MM.1S (cell line): ENCODE data around the gene ACVR2B.

Source experiments
- DNase-seq: peaks from one replicate; pipeline ENCODE4 v3.0.0-alpha.2; 2015
- H2AFZ ChIP-seq: fragments of 300-600 bp; sonication (generic); 2 replicates; pipeline ENCODE4 v1.6.0; 2016; ENCODE audit warnings: antibody characterized with exemption, low read length
- H3F3A ChIP-seq: fragments of 300-600 bp; sonication (generic); 2 replicates; pipeline ENCODE4 v1.6.1; 2016; ENCODE audit warnings: mild to moderate bottlenecking, antibody characterized with exemption, low read length, moderate library complexity, mixed read lengths; ENCODE audit not compliant: insufficient read depth
- H3K27ac ChIP-seq: fragments of 300-600 bp; sonication (generic); 2 replicates; pipeline ENCODE4 v1.5.1; 2016; ENCODE audit warnings: mild to moderate bottlenecking, low read length
- H3K27me3 ChIP-seq: fragments of 300-600 bp; sonication (generic); replicated peaks from 2 replicates; pipeline ENCODE4 v1.6.0; 2016; ENCODE audit warnings: low read length; ENCODE audit not compliant: insufficient read depth
- H3K36me3 ChIP-seq: fragments of 300-600 bp; sonication (generic); replicated peaks from 2 replicates; pipeline ENCODE4 v1.6.1; 2016; ENCODE audit warnings: mild to moderate bottlenecking, low read length, mixed read lengths; ENCODE audit not compliant: insufficient read depth
- H3K4me1 ChIP-seq: fragments of 300-600 bp; sonication (generic); 2 replicates; pipeline ENCODE4 v1.6.1; 2016; ENCODE audit warnings: low read length, mixed read lengths
- H3K4me2 ChIP-seq: fragments of 300-600 bp; sonication (generic); 2 replicates; pipeline ENCODE4 v1.6.0; 2016; ENCODE audit warnings: low read depth, low read length
- H3K4me3 ChIP-seq: fragments of 300-600 bp; sonication (generic); 2 replicates; pipeline ENCODE4 v1.5.1; 2016; ENCODE audit warnings: low read length, mixed read lengths
- H3K79me2 ChIP-seq: fragments of 300-600 bp; sonication (generic); 2 replicates; pipeline ENCODE4 v1.6.1; 2016; ENCODE audit warnings: mixed run types, low read length, mixed read lengths
- H3K9ac ChIP-seq: fragments of 300-600 bp; sonication (generic); 2 replicates; pipeline ENCODE4 v1.6.1; 2016; ENCODE audit warnings: low read length, mixed read lengths
- H3K9me2 ChIP-seq: fragments of 300-600 bp; sonication (generic); replicated peaks from 2 replicates; pipeline ENCODE4 v1.6.1; 2016; ENCODE audit warnings: mild to moderate bottlenecking, low read length, mixed read lengths; ENCODE audit not compliant: insufficient read depth
- H3K9me3 ChIP-seq: fragments of 300-600 bp; sonication (generic); replicated peaks from 2 replicates; pipeline ENCODE4 v1.6.1; 2016; ENCODE audit warnings: mild to moderate bottlenecking, low read length, mixed read lengths; ENCODE audit not compliant: insufficient read depth
- H4K20me1 ChIP-seq: fragments of 300-600 bp; sonication (generic); 2 replicates; pipeline ENCODE4 v1.6.1; 2016; ENCODE audit warnings: mild to moderate bottlenecking, low read length, moderate library complexity, mixed read lengths; ENCODE audit not compliant: insufficient read depth
- CTCF ChIP-seq: fragments of 300-600 bp; sonication (generic); IDR thresholded peaks from 2 replicates; pipeline ENCODE4 v1.5.1; 2016; ENCODE audit warnings: antibody characterized with exemption, low read length, mixed read lengths
- EZH2 ChIP-seq: fragments of 300-600 bp; sonication (generic); optimal IDR thresholded peaks from 2 replicates; pipeline ENCODE3; 2017; ENCODE audit warnings: low read depth, mild to moderate bottlenecking, antibody characterized with exemption, low read length, mixed read lengths
- EZH2phosphoT487 ChIP-seq: fragments of 300-600 bp; sonication (generic); IDR thresholded peaks from 2 replicates; pipeline ENCODE4 v1.6.1; 2018; ENCODE audit warnings: antibody characterized with exemption, low read length

ACVR2B gene

GRCh38 chr3:38446085-38446686 lies 7.5 kb upstream of the ACVR2B start:
- Histone ChIP-seq H3K4me2 (no peak overlapping the region), H3K36me3 (no peaks in the 10 kb centered on the region), H3K27me3 (no peaks in the 10 kb centered on the region), H2AFZ (no peak overlapping the region), H3K4me3 (no peak overlapping the region), H4K20me1 (no peaks in the 10 kb centered on the region), H3F3A (no peaks in the 10 kb centered on the region), H3K79me2 (no peaks in the 10 kb centered on the region), H3K9me3 (no peaks in the 10 kb centered on the region), H3K4me1 (no peaks in the 10 kb centered on the region), H3K9ac (no peak overlapping the region), H3K27ac (no peak overlapping the region), H3K9me2 (no peaks in the 10 kb centered on the region)
- TF ChIP-seq EZH2, result no peak
- no peak for TF ChIP-seq EZH2phosphoT487
- TF ChIP-seq CTCF, result no peak
- no peak for DNase-seq

GRCh38 chr3:38446812-38447211 lies 6.9 kb upstream of the ACVR2B start:
- Histone ChIP-seq H3K27ac (no peak overlapping the region), H3K9me2 (no peaks in the 10 kb centered on the region), H3K4me3 (no peak overlapping the region), H4K20me1 (no peaks in the 10 kb centered on the region), H3K9ac (no peak overlapping the region), H3K27me3 (no peaks in the 10 kb centered on the region), H3F3A (no peaks in the 10 kb centered on the region), H3K36me3 (no peaks in the 10 kb centered on the region), H2AFZ (no peak overlapping the region), H3K4me1 (no peaks in the 10 kb centered on the region), H3K9me3 (no peaks in the 10 kb centered on the region), H3K79me2 (no peaks in the 10 kb centered on the region), H3K4me2 (no peak overlapping the region)
- TF ChIP-seq EZH2, result no peak
- no peak for TF ChIP-seq EZH2phosphoT487
- no peak for TF ChIP-seq CTCF
- DNase-seq, result no peak

GRCh38 chr3:38450853-38451252 lies 2.8 kb upstream of the ACVR2B start:
- peaks cover 5% of the 10 kb centered on the region for H3K79me2 ChIP-seq
- H3K27ac ChIP-seq, result no peak overlapping the region
- no peaks in the 10 kb centered on the region for H3K9me2 ChIP-seq
- no peak for TF ChIP-seq EZH2
- no peak for DNase-seq
- H3K27me3 ChIP-seq, result no peaks in the 10 kb centered on the region
- no peak overlapping the region for H2AFZ ChIP-seq
- H3K4me3 ChIP-seq, result no peak overlapping the region
- no peaks in the 10 kb centered on the region for H3F3A ChIP-seq
- H4K20me1 ChIP-seq, result no peaks in the 10 kb centered on the region
- H3K9me3 ChIP-seq, result no peaks in the 10 kb centered on the region
- no peaks in the 10 kb centered on the region for H3K36me3 ChIP-seq
- H3K4me2 ChIP-seq, result no peak overlapping the region
- peaks cover under 1% of the 10 kb centered on the region for H3K4me1 ChIP-seq
- H3K9ac ChIP-seq, result no peak overlapping the region

- H3F3A ChIP-seq, result no peaks in the 10 kb centered on the region
- no peak overlapping the region for H3K4me2 ChIP-seq
- TF ChIP-seq EZH2phosphoT487, result no peak
- no peak for TF ChIP-seq EZH2
- TF ChIP-seq CTCF, result no peak
- peaks cover 5% of the 10 kb centered on the region for H3K4me1 ChIP-seq
- H3K9me2 ChIP-seq, result no peaks in the 10 kb centered on the region
- H3K79me2 ChIP-seq, result peaks cover 31% of the 10 kb centered on the region
- no peaks in the 10 kb centered on the region for H3K27me3 ChIP-seq
- no peaks in the 10 kb centered on the region for H3K36me3 ChIP-seq
- H3K27ac ChIP-seq, result no peak overlapping the region
- no peaks in the 10 kb centered on the region for H4K20me1 ChIP-seq
- no peaks in the 10 kb centered on the region for H3K9me3 ChIP-seq
- peak overlapping the region; percentile 74; the same call in 1 of the 2 replicates for H3K9ac ChIP-seq
- H2AFZ ChIP-seq, result no peak overlapping the region
- no peak for DNase-seq
- peak overlapping the region; percentile 80; the same call in 1 of the 2 replicates for H3K4me3 ChIP-seq
These were observed 155 bp downstream of the ACVR2B start for GRCh38 chr3:38453913-38454177.
